SU-DHL-6 (cell line): Measurements from ENCODE around the gene IFIT3.

Source experiments
- CTCF ChIP-seq: fragments of 200-600 bp; sonication (generic); IDR thresholded peaks from one replicate; pipeline ENCODE4 v1.5.1; 2017; ENCODE audit warnings: antibody characterized with exemption, mild to moderate bottlenecking, low read length, moderate library complexity; ENCODE audit not compliant: insufficient read depth, poor library complexity, severe bottlenecking
- EZH2phosphoT487 ChIP-seq: fragments of 200-600 bp; sonication (generic), shearing (Covaris generic); conservative IDR thresholded peaks from 2 replicates; pipeline ENCODE4 v1.6.1; 2018; ENCODE audit warnings: mild to moderate bottlenecking, antibody characterized with exemption, low read length, moderate library complexity, mixed read lengths

GRCh38 chr10:89382757-89383156, 55.0 kb downstream of the IFIT3 start:
- TF ChIP-seq CTCF (no peak), EZH2phosphoT487 (no peak)
